ENCODE results near the gene NFE2L2.
"Not testable (repeated sequence)": the region's sequence is repeated elsewhere in the genome, so short reads cannot be mapped to it uniquely, and the experiment has no call there.

Gene NFE2L2

GRCh38 chr2:177232098-177232704 is 32.3 kb downstream of the NFE2L2 start:
- no peak for DNase-seq

GRCh38 chr2:177231270-177231669 is 33.3 kb downstream of the NFE2L2 start:
- no peak for DNase-seq

- DNase-seq = no peak
These were observed 34.9 kb downstream of the NFE2L2 start for GRCh38 chr2:177229442-177230242.

- no peak for DNase-seq
These were observed 38.6 kb downstream of the NFE2L2 start for GRCh38 chr2:177225965-177226360.

GRCh38 chr2:177223436-177223835 is 41.1 kb downstream of the NFE2L2 start:
- DNase-seq = not testable (repeated sequence)

GRCh38 chr2:177221970-177222369 is 42.6 kb downstream of the NFE2L2 start:
- no peak for DNase-seq

GRCh38 chr2:177221534-177221933 is 43.0 kb downstream of the NFE2L2 start:
- no peak for DNase-seq

GRCh38 chr2:177219787-177220186 is 44.7 kb downstream of the NFE2L2 start:
- not testable (repeated sequence) for DNase-seq

GRCh38 chr2:177217247-177217843 is 47.2 kb downstream of the NFE2L2 start:
- DNase-seq = no peak

- DNase-seq = peak; percentile 95 to 96
These were observed 51.4 kb downstream of the NFE2L2 start for GRCh38 chr2:177212891-177213856.

- peak; percentile 99 for DNase-seq
These were observed 52.2 kb downstream of the NFE2L2 start, which contains the start of gene HNRNPA3 for GRCh38 chr2:177212106-177212890. HNRNPA3 (plus strand) TSS chr2:177212794; CDS start chr2:177212800, 6 bp downstream.

- no peak for DNase-seq
These were observed 52.9 kb downstream of the NFE2L2 start for GRCh38 chr2:177211576-177212105.

GRCh38 chr2:177211169-177211568 is 53.4 kb downstream of the NFE2L2 start:
- no peak for DNase-seq

GRCh38 chr2:177207101-177207500 is 57.4 kb downstream of the NFE2L2 start:
- DNase-seq = no peak

- no peak for DNase-seq
These were observed 60.1 kb downstream of the NFE2L2 start for GRCh38 chr2:177204417-177204816.

- no peak for DNase-seq
These were observed 62.6 kb downstream of the NFE2L2 start for GRCh38 chr2:177201919-177202346.

GRCh38 chr2:177200419-177200818 is 64.1 kb downstream of the NFE2L2 start:
- DNase-seq = not testable (repeated sequence)

- DNase-seq = no peak
These were observed 69.3 kb downstream of the NFE2L2 start for GRCh38 chr2:177195194-177195593.

GRCh38 chr2:177193240-177193639 is 71.3 kb downstream of the NFE2L2 start:
- DNase-seq = no peak

GRCh38 chr2:177192788-177193187 is 71.7 kb downstream of the NFE2L2 start:
- DNase-seq = no peak

GRCh38 chr2:177190941-177191340 is 73.6 kb downstream of the NFE2L2 start:
- no peak for DNase-seq
